ENCODE measurements around the gene ELMO1. TPM values are rescaled to one million over a fixed set of nuclear protein-coding genes. Genes with fewer than 3 reads are reported as not detected.

Gene ELMO1
- total and polyA plus RNA-seq, 12 donors: 7.5 to 46.8 (median 14.9) TPM

DNA sequence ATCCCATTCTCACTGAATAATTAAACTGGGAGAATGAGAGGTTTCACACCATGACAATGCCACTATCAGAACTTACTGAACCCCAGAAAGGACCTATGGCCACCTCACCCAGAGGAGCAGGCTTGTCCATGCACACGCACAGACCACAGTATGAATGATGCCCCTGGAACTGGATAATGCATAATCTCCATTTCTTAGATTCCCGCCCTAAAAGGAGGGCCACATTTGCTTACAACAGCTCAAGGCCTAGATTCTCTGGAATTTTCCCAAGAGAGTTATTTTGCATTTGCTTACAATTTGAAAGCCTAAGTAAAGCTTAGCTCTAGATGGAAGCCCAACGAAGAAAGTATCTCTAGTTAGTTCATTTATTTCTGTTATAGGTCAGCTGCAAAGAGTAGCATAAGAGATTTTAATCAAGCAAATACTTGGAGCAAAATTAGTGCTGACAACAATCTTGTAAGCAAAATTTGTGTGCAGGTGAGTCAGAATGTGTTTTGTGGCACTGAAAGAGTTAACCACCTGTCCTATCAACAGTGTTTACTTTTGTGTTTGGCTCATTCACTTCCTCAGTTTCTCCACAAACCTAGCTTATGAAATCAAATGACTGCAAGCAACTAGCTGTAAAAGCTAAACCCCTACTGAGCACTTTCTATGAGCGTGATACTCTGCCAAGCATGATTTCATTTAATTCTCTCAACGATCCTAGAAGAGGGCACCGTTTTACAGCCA is 32.1 kb downstream of the ELMO1 start:
- H3K27me3 ChIP-seq: no peaks in the 10 kb centered on the region
- no peak for TF ChIP-seq POLR2A (IDR thresholded peaks at IDR 0.05)
- TF ChIP-seq, protein P1, sequence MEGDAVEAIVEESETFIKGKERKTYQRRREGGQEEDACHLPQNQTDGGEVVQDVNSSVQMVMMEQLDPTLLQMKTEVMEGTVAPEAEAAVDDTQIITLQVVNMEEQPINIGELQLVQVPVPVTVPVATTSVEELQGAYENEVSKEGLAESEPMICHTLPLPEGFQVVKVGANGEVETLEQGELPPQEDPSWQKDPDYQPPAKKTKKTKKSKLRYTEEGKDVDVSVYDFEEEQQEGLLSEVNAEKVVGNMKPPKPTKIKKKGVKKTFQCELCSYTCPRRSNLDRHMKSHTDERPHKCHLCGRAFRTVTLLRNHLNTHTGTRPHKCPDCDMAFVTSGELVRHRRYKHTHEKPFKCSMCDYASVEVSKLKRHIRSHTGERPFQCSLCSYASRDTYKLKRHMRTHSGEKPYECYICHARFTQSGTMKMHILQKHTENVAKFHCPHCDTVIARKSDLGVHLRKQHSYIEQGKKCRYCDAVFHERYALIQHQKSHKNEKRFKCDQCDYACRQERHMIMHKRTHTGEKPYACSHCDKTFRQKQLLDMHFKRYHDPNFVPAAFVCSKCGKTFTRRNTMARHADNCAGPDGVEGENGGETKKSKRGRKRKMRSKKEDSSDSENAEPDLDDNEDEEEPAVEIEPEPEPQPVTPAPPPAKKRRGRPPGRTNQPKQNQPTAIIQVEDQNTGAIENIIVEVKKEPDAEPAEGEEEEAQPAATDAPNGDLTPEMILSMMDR (IDR thresholded peaks at IDR 0.05): no peak
- H3K36me3 ChIP-seq (replicated peaks in 1 of 2): no peaks in the 10 kb centered on the region
- H3K4me1 ChIP-seq (replicated peaks in 1 of 2): peaks cover 0 to 11% of the 10 kb centered on the region in 2 donors
- intact Hi-C loops (cut with DNase I): no loop called here
- no peak overlapping the region for H3K27ac ChIP-seq
- no peak overlapping the region for H3K4me3 ChIP-seq
- H3K9me3 ChIP-seq (replicated peaks in 1 of 3): no peaks in the 10 kb centered on the region
- no peak for DNase-seq
- 80 to 87% (median 83%) methylated on average over 6 of the region's 6 CpGs for WGBS, 4 donors

DNA sequence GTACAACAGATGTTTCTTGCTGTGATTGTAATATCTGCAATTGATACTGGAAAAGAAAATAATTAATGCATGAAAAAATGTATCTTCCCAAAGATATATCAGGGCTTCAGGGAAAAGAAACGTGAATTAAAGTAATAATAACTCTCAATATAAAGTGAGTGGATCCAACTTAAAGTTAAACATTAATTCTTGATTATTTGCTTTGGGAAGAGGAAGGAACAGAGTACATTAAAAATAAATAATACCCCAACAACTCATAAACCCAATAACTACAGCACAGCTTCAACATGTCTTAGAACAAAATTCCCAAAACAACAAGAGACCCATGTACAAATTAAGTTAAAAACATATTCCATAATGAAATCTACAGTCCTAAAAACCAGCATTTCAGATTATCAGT is 33.0 kb downstream of the ELMO1 start:
- Histone ChIP-seq H3K27ac (no peak overlapping the region), H3K4me3 (no peak overlapping the region), H3K36me3 (replicated peaks in 1 of 2) (no peaks in the 10 kb centered on the region), H3K4me1 (replicated peaks in 1 of 2) (peaks cover 0 to 12% of the 10 kb centered on the region in 2 donors), H3K9me3 (replicated peaks in 1 of 3) (no peaks in the 10 kb centered on the region), H3K27me3 (no peaks in the 10 kb centered on the region)
- no peak for DNase-seq
- TF ChIP-seq, protein P1 (IDR thresholded peaks at IDR 0.05): no peak
- TF ChIP-seq POLR2A (IDR thresholded peaks at IDR 0.05): no peak
- 81 to 88% (median 84%) methylated on average over 1 of the region's 1 CpG for WGBS, 4 donors
- intact Hi-C loops (cut with DNase I): no loop called here

DNA sequence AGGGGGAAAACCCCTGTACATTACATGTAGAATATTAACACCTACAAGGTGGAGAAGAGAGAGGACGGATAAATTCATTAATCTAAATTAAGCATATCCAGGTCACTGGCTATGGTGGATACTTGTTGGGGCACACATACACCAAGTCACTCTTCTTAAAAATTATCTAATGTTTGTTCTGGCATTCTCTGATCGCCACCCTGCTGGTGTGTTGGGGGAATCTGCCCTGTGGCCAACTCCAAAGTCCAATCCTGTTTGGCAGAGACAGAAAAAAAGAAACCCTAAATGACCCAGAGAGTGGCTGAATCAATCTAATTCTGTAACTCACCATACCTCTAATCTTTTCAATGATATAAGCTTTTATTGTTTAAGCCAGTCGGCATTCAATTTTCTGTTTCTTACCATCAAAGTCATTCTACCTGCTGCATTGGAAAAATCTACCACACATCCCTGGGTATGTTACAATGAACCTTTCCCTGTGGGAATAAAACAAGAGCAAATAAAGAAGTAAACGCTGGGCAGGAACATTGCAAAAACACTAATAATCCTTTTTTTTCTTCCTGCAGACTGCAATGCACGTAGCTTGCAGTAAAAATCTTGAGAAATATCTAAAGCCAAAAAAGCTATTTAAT is 34.2 kb downstream of the ELMO1 start:
- intact Hi-C loops (cut with DNase I): no loop called here
- Histone ChIP-seq H3K4me3 (no peak overlapping the region), H3K36me3 (replicated peaks in 1 of 2) (no peaks in the 10 kb centered on the region), H3K27ac (no peak overlapping the region), H3K9me3 (replicated peaks in 1 of 3) (no peaks in the 10 kb centered on the region), H3K27me3 (no peaks in the 10 kb centered on the region), H3K4me1 (replicated peaks in 1 of 2) (peaks cover 0 to 20% of the 10 kb centered on the region in 2 donors)
- no peak for TF ChIP-seq POLR2A (IDR thresholded peaks at IDR 0.05)
- TF ChIP-seq, protein P1 (IDR thresholded peaks at IDR 0.05): no peak
- no peak for DNase-seq
- 80 to 87% (median 86%) methylated on average over 5 of the region's 5 CpGs for WGBS, 4 donors

DNA sequence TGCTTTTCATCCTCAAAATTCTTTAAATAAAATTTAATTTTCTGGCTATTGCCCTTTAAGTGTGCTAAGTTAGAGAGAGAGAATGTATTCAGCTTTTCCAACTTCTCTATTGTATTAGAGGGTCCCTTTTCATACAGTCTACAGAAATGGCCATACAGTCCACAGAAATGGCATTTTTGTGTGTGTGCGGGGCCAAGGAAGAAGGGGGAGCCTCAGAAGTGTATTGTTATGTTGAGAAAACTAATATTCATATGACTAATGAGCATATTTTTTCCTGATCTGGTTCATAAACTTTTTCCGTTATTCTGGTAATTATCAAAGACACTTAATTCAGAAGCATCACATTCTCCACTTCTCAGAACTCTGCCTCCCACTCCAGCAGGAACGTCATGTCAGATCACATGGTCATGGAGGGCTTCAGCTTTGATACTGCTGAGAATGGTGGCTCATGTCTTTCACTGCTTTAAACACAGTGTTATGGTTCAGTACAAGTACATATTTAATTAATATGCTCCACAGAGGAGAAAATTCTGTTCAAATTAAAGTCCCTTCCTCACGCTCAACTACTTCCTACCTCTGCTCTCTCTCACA is 37.1 kb downstream of the ELMO1 start:
- intact Hi-C loops (cut with DNase I): no loop called here
- H3K36me3 ChIP-seq (replicated peaks in 1 of 2): no peaks in the 10 kb centered on the region
- no peak overlapping the region for H3K4me3 ChIP-seq
- peaks cover 0 to 20% of the 10 kb centered on the region in 2 donors for H3K4me1 ChIP-seq (replicated peaks in 1 of 2)
- no peak overlapping the region for H3K27ac ChIP-seq
- no peak for TF ChIP-seq POLR2A (IDR thresholded peaks at IDR 0.05)
- TF ChIP-seq, protein P1 (IDR thresholded peaks at IDR 0.05): no peak
- no peaks in the 10 kb centered on the region for H3K9me3 ChIP-seq (replicated peaks in 1 of 3)
- 76 to 87% (median 77%) methylated on average over 4 of the region's 4 CpGs for WGBS, 4 donors
- DNase-seq: no peak
- H3K27me3 ChIP-seq: no peaks in the 10 kb centered on the region

All from adrenal gland (tissue), 12 donors.